GM12878 (cell line): ENCODE measurements around the gene SCYL1. TPM values are rescaled to one million over a fixed set of nuclear protein-coding genes. Genes with fewer than 3 reads are reported as not detected.

ENCODE experiments used
- ATF3 ChIP-seq: IDR thresholded peaks from 2 replicates; pipeline ENCODE4 v1.6.1; 2011; ENCODE audit warnings: low read depth, mild to moderate bottlenecking, low read length, moderate library complexity, borderline replicate concordance; ENCODE audit errors: extremely low read depth
- ATF7 ChIP-seq: fragments of 450-650 bp; IDR thresholded peaks from 2 replicates; pipeline ENCODE4 v1.6.1; 2016; ENCODE audit warnings: low read depth, mild to moderate bottlenecking
- BCL3 ChIP-seq: IDR thresholded peaks from 2 replicates; pipeline ENCODE4 v1.6.1; 2011; ENCODE audit warnings: borderline replicate concordance, low read depth, mild to moderate bottlenecking, moderate library complexity, low read length; ENCODE audit not compliant: insufficient read depth, poor library complexity, severe bottlenecking
- CHD1 ChIP-seq: IDR thresholded peaks from 2 replicates; pipeline ENCODE4 v1.6.1; 2012; ENCODE audit warnings: low read depth, low read length, improper control_type of control experiment
- CHD4 ChIP-seq: fragments of 200-600 bp; sonication (generic); IDR thresholded peaks from 2 replicates; pipeline ENCODE4 v1.6.1; 2016; ENCODE audit warnings: mild to moderate bottlenecking
- E2F8 ChIP-seq: fragments of 450-650 bp; IDR thresholded peaks from 2 replicates; pipeline ENCODE4 v1.6.1; 2018; ENCODE audit warnings: mild to moderate bottlenecking, low read depth, moderate library complexity; ENCODE audit not compliant: partially characterized antibody
- EZH2 ChIP-seq: IDR thresholded peaks from 2 replicates; pipeline ENCODE4 v1.6.1; 2012; ENCODE audit warnings: low read depth, mild to moderate bottlenecking, control low read depth, inconsistent platforms, low read length, borderline replicate concordance; ENCODE audit not compliant: control insufficient read depth
- IRF4 ChIP-seq: IDR thresholded peaks from 2 replicates; pipeline ENCODE4 v1.6.1; 2011; ENCODE audit warnings: low read depth, low read length
- JUNB ChIP-seq: IDR thresholded peaks from 2 replicates; pipeline ENCODE4 v1.6.1; 2016; ENCODE audit warnings: antibody characterized with exemption, mild to moderate bottlenecking
- JUND ChIP-seq: IDR thresholded peaks from 2 replicates; pipeline ENCODE4 v1.6.1; 2012; ENCODE audit warnings: low read depth, mild to moderate bottlenecking, low read length, improper control_type of control experiment, moderate library complexity
- MEF2B ChIP-seq: fragments of 450-650 bp; IDR thresholded peaks from 2 replicates; pipeline ENCODE4 v1.6.1; 2018; ENCODE audit warnings: mild to moderate bottlenecking, moderate library complexity; ENCODE audit not compliant: partially characterized antibody, poor library complexity, severe bottlenecking
- NBN ChIP-seq: fragments of 450-650 bp; IDR thresholded peaks from 2 replicates; pipeline ENCODE4 v1.6.1; 2016
- NR2F1 ChIP-seq: fragments of 450-650 bp; conservative IDR thresholded peaks from 2 replicates; pipeline ENCODE4 v1.6.1; 2017; ENCODE audit warnings: mild to moderate bottlenecking
- POLR2AphosphoS2 ChIP-seq: IDR thresholded peaks from 2 replicates; pipeline ENCODE4 v1.6.1; 2011; ENCODE audit warnings: low read depth, mild to moderate bottlenecking, low read length, improper control_type of control experiment, moderate library complexity
- SIN3A ChIP-seq: IDR thresholded peaks from 2 replicates; pipeline ENCODE4 v1.6.1; 2012; ENCODE audit warnings: low read depth, low read length, improper control_type of control experiment
- SMAD5 ChIP-seq: IDR thresholded peaks from 2 replicates; pipeline ENCODE4 v1.6.1; 2016; ENCODE audit warnings: antibody characterized with exemption, low read depth
- TCF7 ChIP-seq: IDR thresholded peaks from 2 replicates; pipeline ENCODE4 v1.6.1; 2014; ENCODE audit warnings: antibody characterized with exemption, borderline replicate concordance
- ZBED1 ChIP-seq: IDR thresholded peaks from 2 replicates; pipeline ENCODE4 v1.6.1; 2016; ENCODE audit warnings: borderline replicate concordance
- ZNF207 ChIP-seq: fragments of 450-650 bp; IDR thresholded peaks from 2 replicates; pipeline ENCODE4 v1.6.1; 2014; ENCODE audit warnings: antibody characterized with exemption, mild to moderate bottlenecking, borderline replicate concordance
- ZNF384 ChIP-seq: IDR thresholded peaks from 2 replicates; pipeline ENCODE4 v1.6.1; 2012; ENCODE audit warnings: low read depth, mild to moderate bottlenecking, low read length, improper control_type of control experiment, borderline replicate concordance
- ZNF592 ChIP-seq: fragments of 450-650 bp; IDR thresholded peaks from 2 replicates; pipeline ENCODE4 v1.6.1; 2017; ENCODE audit warnings: mild to moderate bottlenecking, moderate library complexity
- ZSCAN29 ChIP-seq: fragments of 450-650 bp; IDR thresholded peaks from 2 replicates; pipeline ENCODE4 v1.6.1; 2017; ENCODE audit warnings: mild to moderate bottlenecking, moderate library complexity
- polyA plus RNA-seq, 11 experiments: library from polyadenylated mRNA; depleted of rRNA in 4 of 11; unstranded in 6 of 11; stranded (reverse) in 5 of 11; fragments of >200 nt; fragmentation: Nextera tagmentation in 4 of 11; fragmentation: Illumina TruSeq in 1 of 11; extraction: Ambion mirVana in 4 of 11; extraction: Trizol in 1 of 11; gene quantifications; 1 replicate in 1 of 11; 2 replicates in 10 of 11; pipeline versions ENCODE4 v1.2.1 to v1.2.3, GENCODE V29; 2011 to 2016; ENCODE audit warnings: inconsistent platforms in 2 of 11, missing spikeins in 2 of 11, low read depth in 1 of 11
- total RNA-seq, 4 experiments: library from RNA; depleted of rRNA in 3 of 4; stranded (reverse); fragments of >200 nt in 3 of 4; fragmentation: Illumina TruSeq in 1 of 4; extraction: Trizol in 1 of 4; gene quantifications; 2 replicates each; pipeline versions ENCODE4 v1.2.1 to v1.2.3, GENCODE V29; 2013 to 2021

The SCYL1 gene
- total and polyA plus RNA-seq, 10 of the 15 experiments (the other 5 are each of a cell fraction or from before 2014, with no cell fraction given), result 0.80 to 82.7 (median 51.2) TPM

GRCh38 chr11:65506772-65507505, 17.9 kb upstream of the SCYL1 start (continued):
- peak; percentile 54; the same call in 1 of the 2 replicates for TF ChIP-seq JUND
- TF ChIP-seq ATF7, result 0 out of 2 replicates have a peak, but pooled peaks have one; percentile 64
- peak; percentile 97 for TF ChIP-seq SMAD5
- no peak for TF ChIP-seq ZNF592
- TF ChIP-seq SIN3A, result no peak
- TF ChIP-seq ZSCAN29, result 0 out of 2 replicates have a peak, but pooled peaks have one; percentile 55
- TF ChIP-seq BCL3, result peak; percentile 100
- no peak for TF ChIP-seq ATF3
- peak; percentile 81; the same call in 1 of the 2 replicates for TF ChIP-seq NBN
- TF ChIP-seq NR2F1, result peak; percentile 20; the same call in 1 of the 2 replicates
- TF ChIP-seq IRF4, result peak; percentile 13; the same call in 1 of the 2 replicates
- TF ChIP-seq E2F8, result peak; percentile 90
- TF ChIP-seq ZNF384, result peak; percentile 87
- TF ChIP-seq TCF7, result peak; percentile 72
- peak; percentile 95; the same call in 1 of the 2 replicates for TF ChIP-seq ZBED1
- no peak for TF ChIP-seq CHD4
- peak; percentile 27 for TF ChIP-seq MEF2B
- TF ChIP-seq POLR2AphosphoS2, result peak; percentile 93; the same call in 1 of the 2 replicates
- TF ChIP-seq EZH2, result no peak
- TF ChIP-seq JUNB, result no peak
- peak; percentile 61; the same call in 1 of the 2 replicates for TF ChIP-seq ZNF207
- peak; percentile 85; the same call in 1 of the 2 replicates for TF ChIP-seq CHD1
